GM19351 (cell line): ENCODE measurements around the gene SLC4A9.

Experiments used
- ATAC-seq: cut with Tn5 transposase; IDR thresholded peaks from one replicate; pipeline ENCODE4 v1.9.1; 2021; ENCODE audit warnings: mild to moderate bottlenecking, moderate library complexity; ENCODE audit not compliant: unreplicated experiment

The SLC4A9 gene, protein sequence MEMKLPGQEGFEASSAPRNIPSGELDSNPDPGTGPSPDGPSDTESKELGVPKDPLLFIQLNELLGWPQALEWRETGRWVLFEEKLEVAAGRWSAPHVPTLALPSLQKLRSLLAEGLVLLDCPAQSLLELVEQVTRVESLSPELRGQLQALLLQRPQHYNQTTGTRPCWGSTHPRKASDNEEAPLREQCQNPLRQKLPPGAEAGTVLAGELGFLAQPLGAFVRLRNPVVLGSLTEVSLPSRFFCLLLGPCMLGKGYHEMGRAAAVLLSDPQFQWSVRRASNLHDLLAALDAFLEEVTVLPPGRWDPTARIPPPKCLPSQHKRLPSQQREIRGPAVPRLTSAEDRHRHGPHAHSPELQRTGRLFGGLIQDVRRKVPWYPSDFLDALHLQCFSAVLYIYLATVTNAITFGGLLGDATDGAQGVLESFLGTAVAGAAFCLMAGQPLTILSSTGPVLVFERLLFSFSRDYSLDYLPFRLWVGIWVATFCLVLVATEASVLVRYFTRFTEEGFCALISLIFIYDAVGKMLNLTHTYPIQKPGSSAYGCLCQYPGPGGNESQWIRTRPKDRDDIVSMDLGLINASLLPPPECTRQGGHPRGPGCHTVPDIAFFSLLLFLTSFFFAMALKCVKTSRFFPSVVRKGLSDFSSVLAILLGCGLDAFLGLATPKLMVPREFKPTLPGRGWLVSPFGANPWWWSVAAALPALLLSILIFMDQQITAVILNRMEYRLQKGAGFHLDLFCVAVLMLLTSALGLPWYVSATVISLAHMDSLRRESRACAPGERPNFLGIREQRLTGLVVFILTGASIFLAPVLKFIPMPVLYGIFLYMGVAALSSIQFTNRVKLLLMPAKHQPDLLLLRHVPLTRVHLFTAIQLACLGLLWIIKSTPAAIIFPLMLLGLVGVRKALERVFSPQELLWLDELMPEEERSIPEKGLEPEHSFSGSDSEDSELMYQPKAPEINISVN

DNA sequence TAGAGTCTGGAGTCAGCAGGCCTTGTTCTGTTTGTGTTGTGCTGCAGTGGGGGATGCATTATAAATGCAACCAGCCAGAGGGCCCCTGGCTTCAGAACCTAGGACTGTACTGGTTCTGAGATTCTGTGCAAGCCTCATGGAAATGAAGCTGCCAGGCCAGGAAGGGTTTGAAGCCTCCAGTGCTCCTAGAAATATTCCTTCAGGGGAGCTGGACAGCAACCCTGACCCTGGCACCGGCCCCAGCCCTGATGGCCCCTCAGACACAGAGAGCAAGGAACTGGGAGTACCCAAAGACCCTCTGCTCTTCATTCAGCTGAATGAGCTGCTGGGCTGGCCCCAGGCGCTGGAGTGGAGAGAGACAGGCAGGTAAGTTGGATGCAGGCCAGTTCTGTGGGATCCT lies at the start of gene SLC4A9:
Gene SLC4A9, plus strand, starts transcription at position 94 of the 400 bp plus-strand sequence. Its CDS starts 43 bp downstream, at position 137.
- ATAC-seq = no peak

DNA sequence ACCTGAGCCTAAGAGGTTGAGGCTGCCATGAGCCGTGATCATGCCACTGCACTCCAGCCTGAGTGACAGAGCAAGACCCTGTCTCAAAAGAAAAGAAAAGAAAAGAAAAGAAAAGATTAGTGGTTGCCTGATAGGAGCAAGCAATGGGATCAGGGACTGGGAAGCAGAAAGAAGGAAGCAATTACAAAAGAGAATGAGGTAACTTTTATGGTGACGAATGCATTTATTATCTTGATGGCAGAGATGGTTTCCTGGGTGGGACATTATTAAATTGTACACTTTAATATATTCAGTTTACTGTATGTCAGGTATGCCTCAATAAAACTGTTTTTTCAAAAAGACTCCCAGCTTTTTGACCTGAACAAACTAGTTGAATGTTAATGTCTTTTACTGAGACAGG lies 49.6 kb upstream of the SLC4A9 start:
- ATAC-seq = no peak

DNA sequence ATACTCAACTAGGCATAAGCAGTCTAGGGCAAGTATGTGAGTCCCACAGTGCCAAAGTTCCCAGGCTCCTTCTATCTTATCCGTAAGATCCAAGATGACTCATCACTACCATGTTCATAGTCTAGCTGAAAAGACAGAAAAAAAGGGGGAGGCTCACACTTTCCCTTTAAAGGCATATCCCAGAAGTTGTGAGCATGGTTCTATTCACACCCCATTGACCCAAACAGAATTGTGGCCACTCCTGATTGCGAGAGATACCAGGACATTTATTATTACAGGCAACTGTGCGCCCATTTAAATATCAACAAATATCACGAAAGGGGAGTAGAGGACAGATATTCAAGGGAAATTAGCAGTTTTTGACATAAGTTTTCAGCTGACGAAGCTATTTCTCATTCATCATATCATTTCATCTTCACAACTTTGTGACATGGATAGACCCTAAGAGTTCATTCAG lies 49.0 kb upstream of the SLC4A9 start:
- no peak for ATAC-seq

DNA sequence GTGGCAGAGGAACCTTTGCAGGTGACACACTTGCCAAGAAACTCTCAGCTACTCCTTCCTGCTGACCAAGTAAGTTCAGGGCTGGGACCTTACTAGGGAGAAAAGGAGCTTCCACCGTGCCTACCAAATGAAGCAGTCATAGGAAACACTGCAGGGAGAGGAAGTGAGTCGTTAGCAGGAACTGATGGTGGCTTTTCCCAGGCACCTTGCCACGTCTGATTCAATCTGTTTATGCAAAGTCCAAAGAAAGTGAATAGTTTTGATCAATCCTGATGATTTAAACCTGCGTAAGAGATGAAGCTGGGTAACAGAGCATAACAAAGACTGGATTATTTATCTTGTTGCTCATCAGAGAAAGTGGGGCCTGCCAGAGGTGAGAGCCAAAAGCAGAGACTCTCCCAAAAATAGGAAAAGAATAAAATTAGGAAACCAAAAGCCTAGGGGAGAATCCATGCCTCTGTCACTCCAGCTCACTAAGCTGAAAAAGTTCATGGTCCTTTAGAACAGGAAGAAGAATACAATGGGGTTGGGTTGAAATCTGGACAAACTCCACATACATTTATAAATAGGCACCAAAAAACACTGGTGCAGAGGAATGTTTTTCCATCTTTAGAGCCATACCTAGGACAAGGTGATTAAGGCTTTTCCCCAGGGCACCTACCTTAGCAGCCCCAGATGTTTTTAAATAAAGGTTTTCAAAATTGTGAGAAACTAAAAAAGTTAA lies 47.8 kb upstream of the SLC4A9 start:
- ATAC-seq = no peak

DNA sequence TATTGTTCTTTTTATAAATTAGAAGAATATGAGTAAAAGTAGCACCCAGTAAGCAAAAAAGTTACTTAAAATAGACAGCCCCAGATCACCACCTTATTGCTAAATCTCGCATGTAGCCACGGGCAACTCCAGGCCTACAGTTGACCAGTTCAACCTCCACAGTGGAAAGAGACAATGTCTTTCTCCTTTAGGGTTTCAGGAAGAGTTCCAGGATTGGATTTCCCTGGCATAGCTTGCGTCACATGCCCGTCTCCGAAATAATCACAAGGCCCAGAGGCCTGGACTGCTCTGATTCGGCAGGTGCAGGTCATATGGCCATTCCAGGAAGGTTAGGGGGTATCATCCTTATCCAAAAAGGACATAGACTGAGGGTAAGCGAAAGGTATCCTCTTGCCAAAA lies 47.2 kb upstream of the SLC4A9 start:
- ATAC-seq = no peak

DNA sequence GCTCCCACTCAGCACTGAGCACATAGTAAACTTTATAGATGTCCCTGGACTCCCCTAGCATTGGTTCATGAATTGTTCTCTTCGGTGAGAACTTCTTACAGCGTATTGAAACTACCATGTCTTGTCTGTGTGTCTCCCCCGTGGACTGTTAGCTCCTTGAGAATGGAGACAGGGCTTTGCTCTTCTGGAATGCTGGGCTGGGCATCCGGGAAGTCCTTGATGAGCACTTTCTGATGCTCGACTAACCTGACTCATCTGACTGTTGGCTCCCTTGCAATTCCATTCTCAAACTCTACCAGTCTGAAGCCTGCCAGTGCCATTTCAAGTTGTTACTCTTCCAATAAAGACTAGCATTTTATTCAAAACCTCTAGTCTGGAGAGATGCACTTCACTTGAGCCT lies 42.1 kb upstream of the SLC4A9 start:
- ATAC-seq = no peak

DNA sequence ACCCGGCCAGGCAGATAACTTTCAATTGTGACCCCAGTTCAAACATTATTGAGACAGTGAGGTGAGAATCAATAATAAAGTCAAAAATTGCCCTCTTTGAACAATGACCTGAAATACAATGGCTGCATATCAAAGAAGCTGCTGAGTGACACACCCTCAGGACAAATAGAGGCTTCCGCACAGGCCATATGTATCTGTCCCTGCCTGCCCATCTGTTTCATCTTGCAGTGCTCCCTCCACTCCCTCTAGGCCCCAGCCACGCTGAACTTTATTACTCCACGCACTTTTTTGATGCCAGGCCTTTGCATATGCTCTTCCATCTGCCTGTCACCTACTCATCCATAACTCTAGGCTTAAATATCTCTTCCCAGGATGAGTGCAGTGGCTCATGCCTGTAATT lies 41.2 kb upstream of the SLC4A9 start:
- ATAC-seq = no peak

DNA sequence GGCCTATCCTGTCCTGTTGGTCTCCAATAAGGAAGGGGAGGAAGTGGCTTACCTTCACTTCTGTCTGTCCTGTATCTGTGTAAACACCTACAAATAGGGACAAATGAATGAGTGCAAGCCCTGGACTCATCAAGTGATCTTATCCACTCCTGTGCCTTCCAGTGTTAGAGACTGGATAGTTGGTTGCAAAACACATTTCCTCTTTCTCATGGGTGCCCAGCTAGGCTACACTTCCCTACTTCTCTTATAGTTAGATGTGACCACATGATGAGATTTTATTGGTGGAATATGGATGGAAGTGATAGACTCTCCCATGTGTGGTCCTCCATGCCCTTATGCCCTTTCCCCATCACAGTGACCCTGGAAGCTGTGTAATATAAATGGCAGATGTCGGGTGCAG lies 40.2 kb upstream of the SLC4A9 start:
- no peak for ATAC-seq

DNA sequence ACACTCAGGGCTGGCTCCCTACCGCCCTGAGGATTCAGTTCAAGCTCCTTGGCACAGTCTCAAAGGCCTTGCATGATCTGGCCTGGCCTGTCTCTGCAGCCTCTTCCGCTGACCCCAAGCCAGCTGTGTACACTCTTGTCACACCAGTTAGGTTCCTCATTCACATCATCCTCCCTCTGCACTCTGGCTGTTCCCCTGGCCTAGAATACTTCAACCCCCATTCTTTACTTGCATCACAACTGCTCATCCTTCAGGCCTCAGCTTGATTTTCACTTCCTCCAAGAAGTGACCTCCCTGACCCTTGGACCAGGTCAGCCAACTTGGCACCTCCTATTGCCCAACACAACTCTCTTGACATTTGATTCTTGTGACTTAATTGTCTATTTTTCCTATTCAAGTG lies 38.2 kb upstream of the SLC4A9 start:
- ATAC-seq = peak; percentile 54

DNA sequence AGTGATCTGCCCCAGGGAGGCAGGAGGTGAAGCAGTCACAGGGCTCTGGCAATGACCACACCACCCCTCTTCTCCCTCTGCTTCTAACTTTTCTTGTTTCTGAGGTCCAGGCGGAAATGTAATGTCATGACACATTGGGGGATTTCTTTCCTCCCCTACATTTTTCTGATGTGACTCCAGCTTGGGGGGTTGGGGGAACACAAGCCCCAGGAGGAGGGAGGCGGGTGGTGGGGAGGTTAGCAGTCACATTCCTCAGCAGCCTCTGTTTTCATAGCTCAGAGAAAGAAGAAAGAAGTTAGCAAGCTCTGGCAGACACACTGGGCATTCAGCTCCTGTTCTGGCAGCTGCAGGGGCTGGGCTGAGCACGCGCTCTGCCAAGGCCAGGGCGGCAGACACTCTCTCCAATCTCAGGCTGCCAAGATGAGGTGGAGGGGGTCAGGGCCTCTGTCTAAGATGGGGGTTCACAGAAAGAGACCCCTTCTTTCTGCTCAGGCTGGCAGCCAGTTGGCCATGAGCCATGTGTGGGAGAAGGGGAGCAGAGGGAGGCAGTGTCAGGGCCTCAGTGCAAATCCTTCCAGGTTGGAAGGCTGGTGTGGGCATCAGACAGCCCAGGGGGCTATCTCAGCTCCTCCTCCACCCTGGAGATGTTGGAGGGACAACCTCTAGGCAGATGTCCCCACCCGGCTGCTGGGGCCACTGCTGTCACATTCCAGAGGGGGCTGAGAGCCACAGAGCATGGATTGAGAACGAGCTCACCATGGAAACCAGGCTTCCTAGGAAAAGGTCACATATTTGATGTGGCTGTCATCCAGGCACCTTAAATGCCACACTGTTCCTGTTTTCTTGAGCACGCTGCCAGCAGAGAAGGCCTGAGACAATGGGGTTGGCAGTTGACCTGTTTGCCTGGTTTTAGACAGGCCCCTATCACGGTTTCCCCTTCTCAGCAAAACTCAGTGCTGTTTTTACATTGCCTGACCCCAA lies 37.0 kb upstream of the SLC4A9 start:
- ATAC-seq = no peak

DNA sequence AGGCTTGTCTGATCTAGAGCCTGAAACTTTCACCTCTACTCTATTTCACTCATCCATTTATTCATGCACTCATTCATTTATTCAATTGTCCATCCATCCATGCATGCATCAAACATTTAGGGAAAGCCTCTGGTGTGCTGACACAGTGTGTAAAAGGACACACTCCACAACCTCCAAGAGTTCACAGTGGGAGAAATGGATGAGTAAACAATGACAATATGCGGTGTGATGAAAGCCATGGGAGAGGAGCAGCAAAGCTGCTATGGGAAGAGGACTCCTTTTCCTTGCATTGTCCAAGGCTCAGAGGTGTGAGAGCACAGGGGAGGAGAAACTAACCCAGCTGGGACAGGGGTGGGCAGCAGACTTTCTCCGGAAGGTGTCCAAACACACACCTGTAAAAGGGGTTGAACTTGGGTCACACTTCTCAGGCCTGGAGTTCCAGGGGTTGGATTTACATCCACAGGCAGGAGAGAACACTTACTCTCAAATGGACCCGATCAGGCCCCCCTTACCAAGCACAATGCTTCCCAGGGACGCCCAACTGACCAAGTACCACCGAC lies 35.9 kb upstream of the SLC4A9 start:
- ATAC-seq = no peak

DNA sequence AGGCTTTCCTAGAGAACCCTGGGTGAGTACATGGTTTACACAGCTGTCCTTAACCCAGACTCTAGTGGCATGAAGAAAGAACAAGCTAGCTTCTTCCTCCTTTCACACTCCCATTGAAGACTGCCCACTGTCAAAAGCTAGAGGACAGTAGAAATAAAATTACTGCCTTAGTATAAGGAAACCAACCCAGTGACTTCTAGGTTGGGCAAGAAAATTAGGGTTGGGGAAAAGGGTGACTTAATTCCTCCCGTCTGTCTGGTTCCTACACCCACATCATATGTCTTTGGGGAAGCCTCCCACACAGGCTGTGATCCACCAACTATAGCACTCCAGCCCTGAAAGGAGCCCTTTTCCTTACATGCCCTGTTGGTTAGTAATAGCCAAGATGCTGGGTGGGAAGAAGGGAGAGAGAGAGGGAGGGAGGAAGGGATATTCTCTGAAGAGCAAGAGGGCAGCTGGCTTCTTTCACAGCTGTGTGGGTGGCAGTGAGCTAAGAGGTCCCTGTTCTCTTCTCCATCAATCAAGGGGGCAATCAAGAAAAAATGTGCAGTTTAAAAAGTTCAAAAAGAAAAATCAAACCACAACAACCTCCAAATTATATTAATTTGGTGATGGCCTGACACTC lies 35.3 kb upstream of the SLC4A9 start:
- no peak for ATAC-seq

DNA sequence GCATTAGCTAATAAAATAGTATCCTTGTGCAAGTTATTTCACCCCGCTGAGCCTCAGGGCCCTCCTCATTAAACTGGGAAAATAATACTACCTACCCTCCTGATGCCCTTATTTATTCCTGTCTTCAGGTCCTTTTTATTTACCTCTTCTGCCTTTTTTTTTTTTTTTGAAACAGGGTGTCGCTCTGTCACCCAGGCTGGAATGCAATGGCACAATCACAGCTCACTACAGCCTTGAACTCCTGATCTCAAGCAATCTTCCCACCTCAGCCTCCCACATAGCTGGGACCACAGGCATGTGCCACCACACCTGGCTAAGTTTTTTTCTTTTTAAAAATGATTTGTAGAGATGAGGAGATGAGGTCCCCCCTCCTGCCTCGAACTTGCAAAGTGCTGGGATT lies 34.5 kb upstream of the SLC4A9 start:
- no peak for ATAC-seq

DNA sequence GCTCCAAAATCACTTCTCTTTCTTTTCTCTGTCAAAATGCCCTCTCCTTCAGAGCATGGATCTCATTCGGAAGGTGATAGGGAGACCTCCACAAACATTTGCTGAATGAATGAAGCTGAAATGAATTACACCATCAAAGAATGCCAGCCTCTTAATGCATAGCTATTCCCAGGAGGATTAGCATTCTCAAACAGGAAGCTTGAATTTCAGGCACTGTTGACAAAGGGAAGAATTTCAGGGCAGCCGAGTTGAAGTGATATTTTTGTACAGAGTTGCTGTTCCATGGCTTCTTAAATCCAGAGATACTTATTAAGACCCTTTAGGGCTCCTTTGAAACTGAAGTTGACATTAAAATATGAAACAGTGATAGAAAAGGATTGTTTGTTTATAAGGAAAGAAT lies 32.4 kb upstream of the SLC4A9 start:
- ATAC-seq = no peak

DNA sequence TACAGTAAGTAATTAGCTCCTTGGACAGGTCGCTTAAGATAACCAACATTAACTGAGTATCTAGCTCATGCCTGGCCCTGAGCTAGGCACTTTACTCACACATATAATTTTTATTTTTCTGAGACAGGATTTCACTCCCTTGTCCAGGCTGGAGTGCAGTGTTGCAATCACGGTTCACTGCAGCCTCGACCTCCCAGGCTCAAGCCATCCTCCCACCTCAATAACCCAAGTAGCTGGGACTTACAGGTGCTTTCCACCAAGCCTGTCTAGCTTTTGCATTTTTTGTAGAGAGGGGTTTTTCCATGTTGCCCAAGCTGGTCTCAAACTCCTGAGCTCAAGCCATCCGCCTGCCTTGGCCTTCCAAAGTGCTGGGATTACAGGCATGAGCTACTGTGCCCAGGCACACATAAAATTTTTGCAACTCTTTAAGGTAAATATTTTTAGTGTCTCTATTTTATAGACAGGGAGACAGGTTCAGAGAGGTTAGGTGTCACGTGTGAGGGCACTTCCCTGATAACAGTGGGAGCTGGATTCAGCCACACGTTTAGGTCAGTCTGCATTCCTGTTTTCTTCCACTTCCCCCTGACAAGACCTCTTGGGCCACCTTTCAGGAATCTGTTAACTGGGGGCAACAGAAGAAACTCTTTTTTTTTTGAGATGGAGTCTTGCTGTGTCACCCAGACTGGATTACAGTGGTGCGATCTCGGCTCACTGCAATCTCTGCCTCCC lies 31.8 kb upstream of the SLC4A9 start:
- no peak for ATAC-seq

DNA sequence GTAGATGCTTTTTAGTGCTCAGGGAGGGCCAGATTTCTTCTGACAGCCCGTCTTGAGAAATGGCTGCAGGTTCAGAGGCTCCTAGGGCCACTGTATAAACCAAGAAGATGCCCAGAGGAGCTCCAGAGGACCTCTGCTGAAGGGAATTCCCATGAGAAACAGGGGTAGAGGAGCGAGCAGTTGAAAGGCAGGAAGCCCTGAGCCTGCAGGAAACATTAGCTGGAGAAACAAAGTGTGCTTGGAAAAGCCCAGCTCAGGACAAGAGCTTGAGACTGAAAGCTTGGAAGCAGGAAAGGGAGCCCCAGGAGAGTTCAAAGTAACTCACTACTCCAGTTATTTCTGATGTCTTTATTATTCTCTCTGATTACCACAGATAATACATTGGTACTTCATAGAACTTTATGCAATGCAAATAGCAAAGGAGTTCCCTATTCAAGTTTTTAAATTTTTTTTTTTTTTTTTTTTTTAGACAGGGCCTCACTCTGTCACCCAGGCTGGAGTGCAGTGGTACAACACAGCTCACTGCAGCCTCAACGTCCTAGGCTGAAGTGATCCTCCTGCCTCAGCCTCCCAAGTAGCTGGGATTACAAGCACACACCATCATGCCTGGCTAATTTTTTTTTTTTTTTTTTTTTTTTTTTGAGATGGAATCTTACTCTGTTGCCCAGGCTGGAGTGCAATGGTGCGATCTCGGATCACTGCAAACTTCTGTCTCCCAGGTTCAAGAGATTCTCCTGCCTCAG lies 30.1 kb upstream of the SLC4A9 start:
- ATAC-seq = no peak

DNA sequence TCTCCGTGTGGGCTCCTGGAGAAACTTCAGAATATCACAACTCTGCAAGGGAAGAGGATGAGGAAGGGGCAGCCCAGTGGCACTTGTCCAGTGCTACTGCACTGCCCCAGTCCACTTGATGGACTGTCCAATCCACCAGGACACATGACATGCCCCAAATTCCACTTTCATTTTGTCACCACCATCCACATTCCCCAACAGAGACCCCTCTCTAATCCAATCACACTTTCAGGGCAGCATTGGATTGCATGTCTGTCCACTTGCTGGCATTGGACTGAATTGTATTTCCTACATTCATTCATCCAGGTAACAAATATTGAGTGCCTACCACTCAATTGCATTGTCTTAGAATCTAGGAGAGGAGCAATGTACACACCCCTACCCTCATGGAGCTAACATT lies 28.4 kb upstream of the SLC4A9 start:
- no peak for ATAC-seq

DNA sequence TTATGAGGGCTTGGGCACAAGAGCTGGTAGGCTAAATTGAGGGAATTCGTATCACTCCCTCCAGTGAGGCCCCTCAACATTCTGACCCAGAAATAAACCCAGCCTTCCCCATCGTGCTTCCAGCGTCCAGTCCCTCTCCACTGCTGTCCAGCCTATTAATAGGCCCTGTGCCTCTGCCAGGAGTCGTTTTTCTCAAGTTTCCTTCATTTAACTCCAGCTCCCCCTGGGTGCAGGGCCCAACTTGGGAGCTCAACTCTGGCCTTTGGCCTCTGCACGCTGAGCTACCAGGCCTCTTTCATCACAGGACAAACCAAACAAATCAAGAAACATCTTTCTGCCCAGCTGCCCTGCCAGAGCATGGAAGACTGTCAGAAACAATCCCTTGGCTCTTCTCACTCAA lies 23.6 kb upstream of the SLC4A9 start:
- ATAC-seq = no peak
